PC-3 (cell line): ENCODE data around the gene RPL22. TPM values are rescaled to one million over a fixed set of nuclear protein-coding genes. Genes with fewer than 3 reads are reported as not detected.

Experiments
- ATAC-seq: fragments of 200-7000 bp; cut with Tn5 transposase; 2 replicates; pipeline ENCODE4 v1.9.1; 2020; ENCODE audit warnings: mild to moderate bottlenecking, moderate library complexity
- BruUV-seq: library from RNA; stranded (reverse); fragments of 400-500 nt; replicated peaks from 2 replicates; lab custom pipeline; 2021; lab: Mats Ljungman, UMichigan
- CTCF ChIA-PET: fragments of 300-600 bp; sonication (Branson Sonifier 250); formaldehyde crosslinking; loops from one replicate; lab custom pipeline; 2022; ENCODE audit warnings: antibody characterized with exemption; lab: Charles Lee
- POLR2A ChIA-PET: fragments of 300-600 bp; sonication (Branson Sonifier 250); formaldehyde crosslinking; loops from one replicate; lab custom pipeline; 2022; ENCODE audit warnings: antibody characterized with exemption; ENCODE audit not compliant: unreplicated experiment; lab: Charles Lee
- DNase-seq: peaks from one replicate; pipeline ENCODE4 v3.0.0-alpha.2; 2015
- H2AFZ ChIP-seq: fragments of 300-600 bp; sonication (generic); 2 replicates; pipeline ENCODE4 v1.6.0; 2016; ENCODE audit warnings: antibody characterized with exemption, low read length
- H3F3A ChIP-seq: fragments of 300-600 bp; sonication (generic); one replicate; pipeline ENCODE4 v1.6.0; 2017; ENCODE audit warnings: antibody characterized with exemption, low read length, control low read depth, mild to moderate bottlenecking; ENCODE audit not compliant: unreplicated experiment
- H3K27ac ChIP-seq: fragments of 300-600 bp; sonication (generic); 2 replicates; pipeline ENCODE4 v1.5.1; 2016; ENCODE audit warnings: mild to moderate bottlenecking, low read length
- H3K27me3 ChIP-seq: fragments of 300-600 bp; sonication (generic); 2 replicates; pipeline ENCODE4 v1.6.1; 2016; ENCODE audit warnings: low read length, mixed read lengths
- H3K36me3 ChIP-seq: fragments of 300-600 bp; sonication (generic); 2 replicates; pipeline ENCODE4 v1.6.1; 2016; ENCODE audit warnings: low read depth, mixed run types, low read length, mixed read lengths
- H3K4me1 ChIP-seq: fragments of 300-600 bp; sonication (generic); 2 replicates; pipeline ENCODE4 v1.5.1; 2016; ENCODE audit warnings: low read length; ENCODE audit not compliant: insufficient read depth
- H3K4me2 ChIP-seq: fragments of 300-600 bp; sonication (generic); 2 replicates; pipeline ENCODE4 v1.6.0; 2016; ENCODE audit warnings: low read length
- H3K4me3 ChIP-seq: fragments of 300-600 bp; sonication (generic); 2 replicates; pipeline ENCODE4 v1.5.1; 2016; ENCODE audit warnings: mild to moderate bottlenecking, low read length, mixed read lengths
- H3K79me2 ChIP-seq: fragments of 300-600 bp; sonication (generic); 2 replicates; pipeline ENCODE4 v1.6.1; 2017; ENCODE audit warnings: low read length, mixed read lengths
- H3K9ac ChIP-seq: fragments of 300-600 bp; sonication (generic); 2 replicates; pipeline ENCODE4 v1.6.0; 2016; ENCODE audit warnings: mild to moderate bottlenecking, low read length
- H3K9me2 ChIP-seq: fragments of 300-600 bp; sonication (generic); replicated peaks from 2 replicates; pipeline ENCODE4 v1.6.1; 2016; ENCODE audit warnings: mixed run types, low read length, mixed read lengths
- H3K9me3 ChIP-seq: fragments of 300-600 bp; sonication (generic); 2 replicates; pipeline ENCODE4 v1.6.1; 2016; ENCODE audit warnings: low read length, mixed read lengths
- H4K20me1 ChIP-seq: fragments of 300-600 bp; sonication (generic); 2 replicates; pipeline ENCODE4 v1.6.1; 2016; ENCODE audit warnings: low read length, mixed read lengths
- EZH2 ChIP-seq: fragments of 300-600 bp; sonication (generic); IDR thresholded peaks from one replicate; pipeline ENCODE4 v1.6.1; 2017; ENCODE audit warnings: antibody characterized with exemption, mild to moderate bottlenecking, low read length; ENCODE audit not compliant: unreplicated experiment
- EZH2phosphoT487 ChIP-seq: fragments of 300-600 bp; sonication (generic); IDR thresholded peaks from 2 replicates; pipeline ENCODE4 v1.6.1; 2018; ENCODE audit warnings: mild to moderate bottlenecking, antibody characterized with exemption, low read length, borderline replicate concordance
- intact Hi-C: fragments of 100-400 bp; cut with micrococcal nuclease; formaldehyde crosslinking; loops from 2 replicates; pipeline ENCODE4 v1.9.0; 2023
- total RNA-seq: library from RNA; depleted of rRNA; stranded (reverse); fragments of >200 nt; gene quantifications from 2 replicates; pipeline ENCODE4 v1.2.3, GENCODE V29; 2014
- TF ChIP-seq, protein P1 (sequence below): fragments of 300-600 bp; sonication (generic); conservative IDR thresholded peaks from 2 replicates; pipeline ENCODE4 v1.5.1; 2017; ENCODE audit warnings: antibody characterized with exemption, low read depth, mild to moderate bottlenecking, low read length

Gene RPL22
- total RNA-seq, 1 experiment from 2014 or later = 283 TPM

DNA sequence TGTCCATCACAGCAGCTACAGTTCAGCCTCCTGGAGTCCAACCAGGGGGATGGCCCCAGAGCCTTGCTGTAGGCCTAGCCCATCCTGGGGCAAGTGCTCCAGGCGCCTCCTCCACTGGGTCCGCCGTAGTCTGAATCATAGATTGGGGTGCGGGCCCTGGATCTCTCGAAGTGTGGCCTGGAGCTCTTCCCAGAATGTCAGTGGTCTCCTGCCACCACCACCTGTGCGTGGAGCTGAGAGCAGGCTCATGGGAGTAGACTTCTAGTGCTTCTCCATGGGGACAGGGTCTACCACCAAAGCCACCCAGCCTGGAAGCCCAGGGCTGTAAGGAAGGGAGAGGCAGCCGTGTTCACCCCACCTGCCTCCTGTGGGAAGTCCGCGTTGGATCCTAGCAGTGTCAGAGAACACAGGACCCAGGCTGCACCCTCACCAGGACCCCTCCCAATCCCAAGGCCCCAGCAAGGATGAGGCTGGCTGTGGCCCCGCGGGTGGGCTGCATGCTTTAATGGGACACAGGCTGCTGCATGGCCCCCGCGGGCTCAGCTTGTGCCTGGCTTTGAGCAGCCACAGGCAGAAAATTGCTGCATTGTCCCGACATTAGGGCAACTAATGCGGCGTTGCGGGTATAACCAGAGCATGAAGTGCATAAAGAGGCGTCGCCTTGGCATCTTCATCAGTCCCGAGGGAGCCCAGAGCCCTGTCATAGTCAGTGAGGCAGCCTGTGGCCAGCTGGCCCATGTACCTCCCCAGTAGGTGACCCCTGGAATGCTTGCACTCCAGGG lies 43.8 kb upstream of the RPL22 start:
- no peak for ATAC-seq
- intact Hi-C loops = no loop called here
- CTCF ChIA-PET = no interaction called here

GRCh38 chr1:6241887-6242740 lies 42.7 kb upstream of the RPL22 start:
- peak overlapping the region; percentile 59 for H3K4me2 ChIP-seq
- no peaks in the 10 kb centered on the region for H4K20me1 ChIP-seq
- ChIA-PET CTCF (interaction anchor here (0.5 to 1.0 kb wide), 2 partner anchors 37 to 101 kb away, joined by 3 to 4 read pairs; no protein-coding TSS in a partner anchor), POLR2A (interaction anchor here (0.6 kb wide), 1 partner anchor 18 kb away, joined by 3 read pairs; no protein-coding TSS in a partner anchor)
- no peak for ATAC-seq
- no peaks in the 10 kb centered on the region for H3K36me3 ChIP-seq
- intact Hi-C loops = no loop called here
- TF ChIP-seq EZH2 (peak; percentile 93), EZH2phosphoT487 (peak; percentile 30; the same call in 1 of the 2 replicates)
- TF ChIP-seq, protein P1, sequence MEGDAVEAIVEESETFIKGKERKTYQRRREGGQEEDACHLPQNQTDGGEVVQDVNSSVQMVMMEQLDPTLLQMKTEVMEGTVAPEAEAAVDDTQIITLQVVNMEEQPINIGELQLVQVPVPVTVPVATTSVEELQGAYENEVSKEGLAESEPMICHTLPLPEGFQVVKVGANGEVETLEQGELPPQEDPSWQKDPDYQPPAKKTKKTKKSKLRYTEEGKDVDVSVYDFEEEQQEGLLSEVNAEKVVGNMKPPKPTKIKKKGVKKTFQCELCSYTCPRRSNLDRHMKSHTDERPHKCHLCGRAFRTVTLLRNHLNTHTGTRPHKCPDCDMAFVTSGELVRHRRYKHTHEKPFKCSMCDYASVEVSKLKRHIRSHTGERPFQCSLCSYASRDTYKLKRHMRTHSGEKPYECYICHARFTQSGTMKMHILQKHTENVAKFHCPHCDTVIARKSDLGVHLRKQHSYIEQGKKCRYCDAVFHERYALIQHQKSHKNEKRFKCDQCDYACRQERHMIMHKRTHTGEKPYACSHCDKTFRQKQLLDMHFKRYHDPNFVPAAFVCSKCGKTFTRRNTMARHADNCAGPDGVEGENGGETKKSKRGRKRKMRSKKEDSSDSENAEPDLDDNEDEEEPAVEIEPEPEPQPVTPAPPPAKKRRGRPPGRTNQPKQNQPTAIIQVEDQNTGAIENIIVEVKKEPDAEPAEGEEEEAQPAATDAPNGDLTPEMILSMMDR = no peak
- no peaks in the 10 kb centered on the region for H3F3A ChIP-seq
- H3K9me2 ChIP-seq = no peaks in the 10 kb centered on the region
- H3K79me2 ChIP-seq = no peaks in the 10 kb centered on the region
- H3K4me3 ChIP-seq = 0 out of 2 replicates have a peak overlapping the region, but pooled peaks have one; percentile 6
- H3K9ac ChIP-seq = no peak overlapping the region
- H3K4me1 ChIP-seq = peaks cover 16% of the 10 kb centered on the region
- BruUV-seq = no TSS peak
- H3K27me3 ChIP-seq = peaks cover 23% of the 10 kb centered on the region
- H2AFZ ChIP-seq = no peak overlapping the region
- DNase-seq = no peak
- no peaks in the 10 kb centered on the region for H3K9me3 ChIP-seq
- H3K27ac ChIP-seq = no peak overlapping the region

More for the DNA sequence above, 43.8 kb upstream of the RPL22 start:
- no peak for TF ChIP-seq EZH2phosphoT487
- TF ChIP-seq EZH2 = no peak
- TF ChIP-seq, protein P1 = no peak
- Histone ChIP-seq H3K9me2 (no peaks in the 10 kb centered on the region), H3K79me2 (no peaks in the 10 kb centered on the region), H3K4me1 (peaks cover 21% of the 10 kb centered on the region), H3K9me3 (no peaks in the 10 kb centered on the region), H3F3A (no peaks in the 10 kb centered on the region), H3K4me2 (no peak overlapping the region), H3K27ac (no peak overlapping the region), H3K36me3 (no peaks in the 10 kb centered on the region), H3K27me3 (peaks cover 23% of the 10 kb centered on the region), H2AFZ (no peak overlapping the region), H4K20me1 (no peaks in the 10 kb centered on the region), H3K4me3 (no peak overlapping the region), H3K9ac (no peak overlapping the region)
- no peak for DNase-seq
- POLR2A ChIA-PET = interaction anchor here (0.6 kb wide), 1 partner anchor 19 kb away, joined by 3 read pairs; no protein-coding TSS in a partner anchor
- BruUV-seq = no TSS peak
